Ishikawa (cell line): ENCODE data around the gene NECTIN1.

Source experiments
- CEBPB ChIP-seq: IDR thresholded peaks from 2 replicates; pipeline ENCODE4 v1.6.1; 2012
- CREB1 ChIP-seq: IDR thresholded peaks from 2 replicates; pipeline ENCODE4 v1.6.1; 2012; ENCODE audit warnings: low read depth
- EGR1 ChIP-seq: IDR thresholded peaks from 2 replicates; pipeline ENCODE4 v1.6.1; 2012
- EP300 ChIP-seq: IDR thresholded peaks from 2 replicates; pipeline ENCODE4 v1.6.1; 2012; ENCODE audit warnings: borderline replicate concordance
- FOXM1 ChIP-seq: IDR thresholded peaks from 2 replicates; pipeline ENCODE4 v1.6.1; 2012; ENCODE audit warnings: low read depth, borderline replicate concordance
- NFIC ChIP-seq: IDR thresholded peaks from 2 replicates; pipeline ENCODE4 v1.6.1; 2012
- RAD21 ChIP-seq: IDR thresholded peaks from 2 replicates; pipeline ENCODE4 v1.6.1; 2012; ENCODE audit warnings: low read depth
- TAF1 ChIP-seq: IDR thresholded peaks from 2 replicates; pipeline ENCODE4 v1.6.1; 2012; ENCODE audit warnings: low read depth, mild to moderate bottlenecking
- TCF12 ChIP-seq: IDR thresholded peaks from 2 replicates; pipeline ENCODE4 v1.6.1; 2012; ENCODE audit warnings: low read depth
- TEAD4 ChIP-seq: IDR thresholded peaks from 2 replicates; pipeline ENCODE4 v1.6.1; 2012
- YY1 ChIP-seq: IDR thresholded peaks from 2 replicates; pipeline ENCODE4 v1.6.1; 2012; ENCODE audit warnings: low read depth
- ZBTB7A ChIP-seq: IDR thresholded peaks from 2 replicates; pipeline ENCODE4 v1.6.1; 2012; ENCODE audit warnings: low read depth
- TF ChIP-seq, protein P1 (sequence below): IDR thresholded peaks from 2 replicates; pipeline ENCODE4 v1.6.1; 2012; ENCODE audit warnings: low read depth, mild to moderate bottlenecking
- TF ChIP-seq, protein P2 (sequence below): IDR thresholded peaks from 2 replicates; pipeline ENCODE4 v1.6.1; 2012
- TF ChIP-seq, protein P3 (sequence below): IDR thresholded peaks from 2 replicates; pipeline ENCODE4 v1.6.1; 2012

The NECTIN1 gene

DNA sequence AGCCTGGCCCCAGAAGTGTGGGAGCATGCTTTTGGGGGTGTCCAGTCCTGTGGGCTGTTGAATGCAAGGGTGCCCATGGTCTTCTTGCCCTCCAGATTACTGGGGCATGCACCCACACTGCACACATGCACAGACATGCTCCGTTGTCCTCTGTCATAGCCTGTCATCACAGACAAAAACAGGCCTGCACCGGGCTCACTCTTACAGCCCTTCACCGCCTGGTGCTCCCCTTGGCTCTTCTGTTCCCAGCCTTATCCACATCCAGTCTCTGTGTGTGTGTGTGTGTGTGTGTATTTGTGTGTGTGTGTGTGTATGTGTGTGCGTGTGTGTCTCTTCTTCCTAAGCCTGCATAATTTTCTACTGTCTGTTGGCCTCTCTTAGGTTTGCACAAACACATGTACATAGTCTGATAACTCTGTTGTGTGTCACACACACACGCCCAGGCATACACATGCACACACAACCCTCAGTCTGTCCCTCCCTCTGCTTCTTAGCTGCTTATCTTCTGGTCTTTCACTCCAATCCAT, 23.4 kb upstream of the NECTIN1 start:
- TF ChIP-seq, protein P1, sequence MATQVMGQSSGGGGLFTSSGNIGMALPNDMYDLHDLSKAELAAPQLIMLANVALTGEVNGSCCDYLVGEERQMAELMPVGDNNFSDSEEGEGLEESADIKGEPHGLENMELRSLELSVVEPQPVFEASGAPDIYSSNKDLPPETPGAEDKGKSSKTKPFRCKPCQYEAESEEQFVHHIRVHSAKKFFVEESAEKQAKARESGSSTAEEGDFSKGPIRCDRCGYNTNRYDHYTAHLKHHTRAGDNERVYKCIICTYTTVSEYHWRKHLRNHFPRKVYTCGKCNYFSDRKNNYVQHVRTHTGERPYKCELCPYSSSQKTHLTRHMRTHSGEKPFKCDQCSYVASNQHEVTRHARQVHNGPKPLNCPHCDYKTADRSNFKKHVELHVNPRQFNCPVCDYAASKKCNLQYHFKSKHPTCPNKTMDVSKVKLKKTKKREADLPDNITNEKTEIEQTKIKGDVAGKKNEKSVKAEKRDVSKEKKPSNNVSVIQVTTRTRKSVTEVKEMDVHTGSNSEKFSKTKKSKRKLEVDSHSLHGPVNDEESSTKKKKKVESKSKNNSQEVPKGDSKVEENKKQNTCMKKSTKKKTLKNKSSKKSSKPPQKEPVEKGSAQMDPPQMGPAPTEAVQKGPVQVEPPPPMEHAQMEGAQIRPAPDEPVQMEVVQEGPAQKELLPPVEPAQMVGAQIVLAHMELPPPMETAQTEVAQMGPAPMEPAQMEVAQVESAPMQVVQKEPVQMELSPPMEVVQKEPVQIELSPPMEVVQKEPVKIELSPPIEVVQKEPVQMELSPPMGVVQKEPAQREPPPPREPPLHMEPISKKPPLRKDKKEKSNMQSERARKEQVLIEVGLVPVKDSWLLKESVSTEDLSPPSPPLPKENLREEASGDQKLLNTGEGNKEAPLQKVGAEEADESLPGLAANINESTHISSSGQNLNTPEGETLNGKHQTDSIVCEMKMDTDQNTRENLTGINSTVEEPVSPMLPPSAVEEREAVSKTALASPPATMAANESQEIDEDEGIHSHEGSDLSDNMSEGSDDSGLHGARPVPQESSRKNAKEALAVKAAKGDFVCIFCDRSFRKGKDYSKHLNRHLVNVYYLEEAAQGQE: no peak
- TF ChIP-seq, protein P2, sequence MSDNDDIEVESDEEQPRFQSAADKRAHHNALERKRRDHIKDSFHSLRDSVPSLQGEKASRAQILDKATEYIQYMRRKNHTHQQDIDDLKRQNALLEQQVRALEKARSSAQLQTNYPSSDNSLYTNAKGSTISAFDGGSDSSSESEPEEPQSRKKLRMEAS: no peak
- TF ChIP-seq NFIC: no peak

DNA sequence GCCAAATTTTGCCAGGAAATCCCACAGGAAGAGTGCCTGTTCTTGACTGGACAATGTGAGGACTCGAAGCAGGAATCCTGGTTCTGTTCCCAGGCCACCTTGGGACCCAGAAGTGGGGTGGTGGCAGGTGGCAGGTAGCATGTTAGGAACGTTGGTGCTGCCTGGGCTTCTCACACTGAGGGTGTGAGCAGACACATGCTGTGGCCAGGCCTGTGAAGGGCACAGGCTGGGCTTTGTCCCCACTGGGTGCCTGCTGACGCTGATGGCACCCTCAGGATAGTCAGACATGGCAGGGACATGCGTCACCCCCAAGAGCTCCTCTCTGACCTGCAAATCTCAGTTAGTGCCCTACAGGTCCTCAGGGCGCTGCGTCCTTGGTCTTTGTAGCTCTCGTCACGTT, 21.1 kb upstream of the NECTIN1 start:
- TF ChIP-seq EP300 (no peak), NFIC (no peak), TCF12 (no peak), EGR1 (no peak), TEAD4 (no peak), RAD21 (no peak), ZBTB7A (no peak), TAF1 (no peak), CREB1 (no peak), YY1 (no peak), FOXM1 (no peak)
- TF ChIP-seq, protein P3, sequence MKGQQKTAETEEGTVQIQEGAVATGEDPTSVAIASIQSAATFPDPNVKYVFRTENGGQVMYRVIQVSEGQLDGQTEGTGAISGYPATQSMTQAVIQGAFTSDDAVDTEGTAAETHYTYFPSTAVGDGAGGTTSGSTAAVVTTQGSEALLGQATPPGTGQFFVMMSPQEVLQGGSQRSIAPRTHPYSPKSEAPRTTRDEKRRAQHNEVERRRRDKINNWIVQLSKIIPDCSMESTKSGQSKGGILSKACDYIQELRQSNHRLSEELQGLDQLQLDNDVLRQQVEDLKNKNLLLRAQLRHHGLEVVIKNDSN: no peak
- TF ChIP-seq, protein P2: no peak
- TF ChIP-seq, protein P1: no peak

DNA sequence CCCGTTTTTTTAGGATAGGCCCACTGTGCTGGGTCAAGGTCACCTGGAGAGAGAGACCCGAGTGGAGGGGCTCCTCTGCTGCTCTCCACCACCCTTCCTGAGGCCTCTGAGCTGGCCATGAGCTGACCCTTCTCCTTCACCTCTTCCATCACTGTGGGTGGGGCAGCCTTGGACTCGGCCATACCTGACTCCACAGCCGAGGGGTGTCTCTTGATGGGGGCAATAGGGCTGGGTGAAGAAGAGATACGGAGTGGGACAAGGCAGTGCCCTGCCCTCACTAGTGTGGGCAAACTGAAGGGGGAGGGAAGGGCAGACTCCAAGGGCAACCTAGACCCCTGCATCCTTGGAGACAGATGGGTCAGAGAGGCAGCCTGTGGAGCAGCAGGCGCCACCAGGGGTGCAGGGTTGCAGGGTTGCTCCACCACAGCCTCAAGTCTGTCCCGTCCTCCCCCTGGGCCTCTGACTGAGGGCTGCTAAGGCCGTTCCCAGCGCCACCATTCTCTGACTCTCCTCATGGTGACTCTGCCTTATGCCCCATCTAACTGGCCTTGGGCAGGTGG, 20.1 kb upstream of the NECTIN1 start:
- TF ChIP-seq TEAD4 (no peak), TAF1 (no peak), EGR1 (no peak), EP300 (no peak), FOXM1 (no peak), CREB1 (no peak)

DNA sequence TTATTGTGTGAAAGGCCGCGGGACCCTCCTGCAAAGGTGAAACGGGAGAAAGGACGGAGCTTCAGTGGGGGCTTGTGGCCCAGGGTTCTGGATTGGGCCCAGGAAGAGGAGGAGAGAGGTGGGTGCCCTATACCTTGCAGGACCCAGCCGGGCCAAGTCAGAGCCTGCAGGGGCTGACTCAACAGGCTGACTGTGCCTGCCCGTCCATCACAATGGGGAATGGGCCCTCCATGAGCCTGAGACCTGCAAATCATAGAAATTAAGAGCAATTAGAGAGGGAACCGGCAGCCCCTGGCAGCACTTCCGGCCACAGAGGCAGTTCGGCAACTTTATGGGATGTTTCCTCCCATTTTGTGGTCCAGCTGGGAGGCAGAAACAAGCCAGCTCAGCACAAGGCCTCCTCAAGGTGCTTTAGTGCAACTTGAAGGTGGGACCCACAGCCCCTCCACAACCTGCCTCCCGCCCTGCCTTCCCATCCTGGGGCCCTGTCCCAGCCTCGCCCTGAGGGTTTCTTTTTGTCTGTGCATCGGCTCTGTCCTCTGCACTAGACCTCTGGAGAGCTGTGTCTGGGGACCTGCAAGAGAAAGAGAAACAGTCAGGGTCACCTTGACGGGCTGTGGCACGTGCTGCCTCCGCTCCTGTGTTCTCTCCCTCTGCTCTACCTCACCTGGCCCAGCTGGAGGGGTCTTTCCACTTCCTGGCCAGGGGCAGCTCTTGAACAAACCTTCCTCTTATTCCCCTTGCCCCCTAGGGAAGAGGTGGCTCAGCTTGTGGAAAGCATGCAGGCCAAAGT, 19.1 kb upstream of the NECTIN1 start:
- TF ChIP-seq EGR1: no peak
- TF ChIP-seq TCF12: no peak
- no peak for TF ChIP-seq RAD21
- TF ChIP-seq, protein P3: no peak
- no peak for TF ChIP-seq TAF1
- TF ChIP-seq, protein P2: no peak
- no peak for TF ChIP-seq FOXM1
- TF ChIP-seq TEAD4: no peak
- TF ChIP-seq EP300: no peak
- TF ChIP-seq, protein P1: no peak
- TF ChIP-seq CREB1: no peak
- TF ChIP-seq CEBPB: no peak
- TF ChIP-seq YY1: no peak
- TF ChIP-seq ZBTB7A: no peak
- no peak for TF ChIP-seq NFIC
